ENCODE data around the gene FBN2. TPM values are rescaled to one million over a fixed set of nuclear protein-coding genes. Genes with fewer than 3 reads are reported as not detected.

Gene FBN2
- total and polyA plus RNA-seq, 9 of the 15 experiments (the other 6 are each of a cell fraction or from before 2014, with no cell fraction given), result 0.01 to 0.09 TPM; not detected in 7

GRCh38 chr5:128380337-128380736 lies 157.7 kb downstream of the FBN2 start:
- Histone ChIP-seq H3K4me3 (no peak overlapping the region), H3K27me3 (ENCODE audit: control insufficient read depth in 2 of 2, insufficient read depth in 2 of 2, low read length in 2 of 2) (no peaks in the 10 kb centered on the region), H4K20me1 (replicated peaks; ENCODE audit: control insufficient read depth, insufficient read depth, low read length) (no peaks in the 10 kb centered on the region), H3K79me2 (ENCODE audit: control insufficient read depth, insufficient read depth, low read length) (no peaks in the 10 kb centered on the region), H2AFZ (ENCODE audit: low read depth, low read length) (no peak overlapping the region), H3K9me3 (replicated peaks; ENCODE audit: control insufficient read depth, insufficient read depth, low read depth, low read length) (no peaks in the 10 kb centered on the region), H3K9me1 (ENCODE audit: control insufficient read depth, insufficient read depth, low read length) (no peaks in the 10 kb centered on the region), H3K4me2 (ENCODE audit: insufficient read depth, low read length) (no peak overlapping the region), H3K36me3 (ENCODE audit: control insufficient read depth, insufficient read depth, low read length) (no peaks in the 10 kb centered on the region), H3K27ac (ENCODE audit: extremely low read depth, low read depth, low read length) (no peak overlapping the region), H3K9ac (ENCODE audit: insufficient read depth in 1 of 2, low read depth in 2 of 2, low read length in 2 of 2) (no peak overlapping the region), H3K4me1 (replicated peaks in 1 of 2; ENCODE audit: control insufficient read depth in 2 of 2, insufficient read depth in 2 of 2, low read length in 2 of 2) (no peaks in the 10 kb centered on the region)
- ChIA-PET POLR2A (no interaction called here), CTCF (ENCODE audit: low intra/inter-chr PET ratio) (no interaction called here)
- BruUV-seq (replicated peaks), result no TSS peak
- FAIRE-seq (no peak), ATAC-seq (no peak), DNase-seq (ENCODE audit: extremely low read depth in 1 of 4, low spot score in 3 of 4) (no peak)
- 0% methylated on average over 2 of the region's 3 CpGs for whole genome bisulfite sequencing (ENCODE audit: insufficient coverage, low coverage, missing lambda C conversion rate)
- TF ChIP-seq HLTF (IDR thresholded peaks at IDR 0.05), result no peak
- no peak for TF ChIP-seq FOXA1 (IDR thresholded peaks at IDR 0.05; ENCODE audit: borderline replicate concordance)
- no peak for TF ChIP-seq ETV6 (IDR thresholded peaks at IDR 0.05; ENCODE audit: borderline replicate concordance in 1 of 2, low read depth in 2 of 2, low read length in 1 of 2)
- no peak for TF ChIP-seq ETV6 (CRISPR knock-in tag; IDR thresholded peaks at IDR 0.05; ENCODE audit: borderline replicate concordance)
- no peak for TF ChIP-seq ZNF146 (CRISPR knock-in tag; IDR thresholded peaks at IDR 0.05; ENCODE audit: unreplicated experiment)
- no peak for TF ChIP-seq PREB (CRISPR knock-in tag; IDR thresholded peaks at IDR 0.05)
- no peak for TF ChIP-seq FIP1L1 (IDR thresholded peaks at IDR 0.05; ENCODE audit: low read depth, low read length, poor library complexity, severe bottlenecking)
- no peak for TF ChIP-seq HNRNPH1 (optimal IDR thresholded peaks at IDR 0.05; ENCODE audit: low read depth, low read length)
- in situ Hi-C loops (cut with MboI) (no loop called here), intact Hi-C loops (cut with micrococcal nuclease) (no loop called here)
